Daoy (cell line): Measurements from ENCODE around the gene ASPN. TPM values are rescaled to one million over a fixed set of nuclear protein-coding genes. Genes with fewer than 3 reads are reported as not detected.
"Not testable (repeated sequence)": the region's sequence is repeated elsewhere in the genome, so short reads cannot be mapped to it uniquely, and the experiment has no call there.

ENCODE experiments used
- DNase-seq: peaks from one replicate; pipeline ENCODE4 v3.0.0-alpha.2; 2015; ENCODE audit warnings: low read depth
- total RNA-seq: library from RNA; depleted of rRNA; stranded (reverse); fragments of >200 nt; shearing (Covaris generic); gene quantifications from 2 replicates; pipeline ENCODE4 v1.2.3, GENCODE V29; 2014; rRNA removed

ASPN gene
- total RNA-seq, 1 experiment from 2014 or later = not detected

DNA sequence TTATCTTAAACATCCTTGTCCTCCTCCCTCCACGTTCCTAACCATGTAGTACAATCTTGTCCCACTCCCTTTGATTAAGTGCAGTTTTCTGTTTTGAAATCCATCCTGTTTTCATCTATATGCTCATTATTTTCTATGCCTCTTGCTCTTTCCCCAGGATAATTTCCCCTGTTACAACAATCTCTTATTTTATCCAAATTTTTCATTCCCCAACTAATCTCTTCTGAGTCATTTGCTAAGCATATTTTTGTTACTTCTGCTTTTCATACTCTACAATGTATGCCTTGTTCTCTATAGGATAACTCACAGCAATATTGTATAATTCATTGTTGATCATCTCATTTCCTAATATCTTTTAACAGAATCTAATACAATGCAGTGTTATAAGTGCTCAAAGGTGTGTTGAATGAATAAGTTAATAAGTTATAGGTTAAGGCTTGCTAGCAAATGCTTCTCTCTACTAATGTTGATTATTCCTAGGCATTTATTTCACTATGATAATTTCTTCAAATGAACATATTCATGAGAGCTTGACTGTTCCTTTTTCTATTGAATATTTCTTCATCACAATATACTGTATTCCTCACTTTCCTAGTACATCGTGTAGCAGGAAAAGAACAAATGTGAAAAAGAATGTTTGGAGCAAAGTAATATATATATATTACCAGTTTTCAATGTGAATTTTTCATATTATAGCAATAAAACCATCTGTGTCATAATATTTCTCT is 59.5 kb downstream of the ASPN start:
- no peak for DNase-seq

DNA sequence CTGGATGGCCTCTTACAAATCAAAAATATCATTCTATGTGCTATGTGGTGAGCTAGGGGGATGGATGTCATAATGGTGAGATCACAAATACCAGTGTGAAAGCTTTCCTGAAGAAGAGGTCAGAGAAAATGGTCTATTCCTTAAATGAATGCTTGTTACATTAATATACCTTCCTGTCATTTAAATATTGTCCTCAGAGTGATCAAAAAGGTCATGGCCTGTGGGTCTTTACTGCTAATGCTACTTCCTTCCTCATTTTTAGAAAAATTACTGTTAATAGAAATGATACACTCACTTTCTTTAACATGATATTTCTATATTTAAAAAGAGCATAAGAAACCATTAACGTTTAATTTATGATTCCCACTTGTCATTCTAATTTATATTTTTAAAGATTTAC is 67.7 kb downstream of the ASPN start:
- no peak for DNase-seq

- not testable (repeated sequence) for DNase-seq
Measured at GRCh38 chr9:92411157-92411556, 71.1 kb downstream of the ASPN start.

DNA sequence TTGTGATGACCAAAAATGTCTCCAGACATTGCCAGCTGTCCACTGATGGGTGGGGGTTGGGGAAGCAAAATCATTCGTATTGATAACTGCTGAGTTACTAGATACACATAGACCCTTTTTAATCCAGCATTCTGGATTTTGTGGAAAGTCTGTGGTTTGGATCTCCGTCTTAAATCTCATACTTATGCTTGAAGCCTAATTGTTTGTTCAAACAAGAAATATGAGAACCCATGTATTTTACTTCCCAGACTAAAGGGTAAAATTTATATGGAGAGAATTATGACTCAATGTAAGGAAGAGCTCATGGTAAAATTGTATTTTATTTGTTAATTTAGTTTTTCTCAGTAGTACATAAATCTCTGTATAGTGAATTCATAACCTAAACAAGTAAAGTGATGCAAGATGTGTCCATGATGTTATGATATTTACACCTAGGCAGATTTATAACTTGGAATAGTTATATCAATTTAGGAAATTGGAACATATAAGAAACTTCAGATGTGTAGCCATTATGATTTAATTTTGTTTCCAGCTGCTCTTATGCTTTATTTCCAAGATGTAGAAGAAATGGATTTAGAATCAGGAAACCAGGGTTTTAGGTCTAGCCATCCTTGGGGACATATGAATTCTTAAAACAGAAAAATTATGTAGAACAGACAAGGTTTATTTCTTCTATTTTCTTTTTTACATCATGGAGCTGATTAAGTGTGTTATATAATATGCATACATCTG is 73.4 kb downstream of the ASPN start:
- DNase-seq = no peak

GRCh38 chr9:92407818-92408217 is 74.5 kb downstream of the ASPN start:
- DNase-seq = no peak

- DNase-seq = no peak
Measured at GRCh38 chr9:92406477-92406876, 75.8 kb downstream of the ASPN start.

Other genes with a start within 250 kb of the ASPN start
- 275 and 302 TPM in 2 replicates for gene IARS1, start 188.8 kb downstream of the ASPN start, total RNA-seq
- 31.9 and 44.3 TPM in 2 replicates for gene NOL8, start 157.2 kb downstream of the ASPN start, total RNA-seq
- gene CENPP, start 156.6 kb downstream of the ASPN start, total RNA-seq = 7.6 and 12.7 TPM in 2 replicates
- not detected in 2 replicates for gene OGN, start 77.9 kb downstream of the ASPN start, total RNA-seq
- not detected in 2 replicates for gene OMD, start 58.0 kb downstream of the ASPN start, total RNA-seq
- 0.15 and 0.17 TPM in 2 replicates for gene ECM2, start 53.5 kb upstream of the ASPN start, total RNA-seq
- gene IPPK, start 187.6 kb upstream of the ASPN start, total RNA-seq = 31.3 and 39.0 TPM in 2 replicates